ENCODE results near the gene PPP1R7. TPM values are rescaled to one million over a fixed set of nuclear protein-coding genes. Genes with fewer than 3 reads are reported as not detected.

Gene PPP1R7
- polyA plus RNA-seq, 1 experiment: 99.0 TPM

DNA sequence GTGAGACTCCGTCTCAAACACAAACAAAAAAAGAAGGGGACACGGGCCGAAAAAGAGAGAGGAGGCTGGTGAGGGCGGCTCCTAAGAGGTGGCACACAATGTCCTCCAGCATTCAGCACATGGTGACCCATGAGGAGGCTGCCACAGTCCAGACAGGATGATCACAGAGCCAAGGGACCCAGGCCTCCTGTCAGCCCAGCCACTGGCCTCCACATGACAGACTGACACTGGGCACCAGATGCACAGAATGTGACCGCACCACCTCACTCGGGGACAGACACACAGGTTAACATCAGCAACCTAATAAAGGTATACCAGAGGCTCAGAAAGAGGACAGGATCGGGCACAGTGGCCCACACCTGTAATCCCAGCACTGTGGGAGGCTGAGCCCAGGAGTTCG, 22.0 kb upstream of the PPP1R7 start:
- POLR2A ChIA-PET: no interaction called here
- CTCF ChIA-PET: no interaction called here
- Histone ChIP-seq H3K9me3 (ENCODE audit: control insufficient read depth, insufficient read depth, low read length) (no peaks in the 10 kb centered on the region; the same call in 1 of the 2 replicates), H3K4me3 (ENCODE audit: low read depth, low read length) (no peak overlapping the region), H3K27me3 (ENCODE audit: control insufficient read depth, insufficient read depth, low read length) (no peaks in the 10 kb centered on the region), H3K27ac (ENCODE audit: low read depth, low read length) (no peak overlapping the region)
- DNase-seq (ENCODE audit: low read depth, low spot score): no peak
- TF ChIP-seq CTCF (IDR thresholded peaks at IDR 0.05; ENCODE audit: low read depth, low read length): no peak

DNA sequence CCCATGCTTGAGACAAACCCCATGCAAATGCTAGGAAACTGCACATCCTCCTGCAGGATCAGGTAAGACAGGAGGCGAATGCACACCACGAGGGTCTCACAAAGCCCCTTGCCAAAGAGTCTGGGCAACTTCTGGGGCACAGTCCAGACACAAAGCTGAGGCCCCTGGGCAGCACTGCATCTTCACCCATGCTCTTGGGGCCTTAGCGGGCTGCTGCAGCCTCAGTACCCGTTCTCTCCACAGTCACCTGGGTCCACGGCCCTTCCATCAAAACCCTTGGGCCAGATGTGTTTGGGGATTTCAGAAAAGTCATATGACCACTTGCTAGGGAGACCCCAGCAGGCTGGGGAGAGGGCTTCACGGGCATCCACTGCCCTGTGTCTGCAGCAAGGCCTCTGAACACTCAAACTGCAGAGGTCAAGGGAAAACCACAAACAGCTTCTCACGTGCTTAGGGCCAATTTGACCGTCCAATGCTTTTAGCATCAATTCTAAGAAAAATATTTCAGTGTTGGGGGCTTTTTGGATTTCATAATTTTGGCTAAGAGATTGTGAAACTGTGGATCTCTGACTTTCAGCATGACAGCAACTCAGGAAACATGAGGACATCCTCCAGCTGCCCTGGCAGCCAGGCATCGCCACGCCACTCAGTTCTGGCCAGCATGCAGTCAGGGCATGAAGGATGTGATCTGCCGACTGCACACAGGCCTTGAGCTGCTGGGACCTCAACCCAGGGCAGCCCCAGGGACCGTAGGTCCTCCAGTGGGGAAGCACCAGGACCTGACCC, 21.0 kb upstream of the PPP1R7 start:
- Histone ChIP-seq H3K27me3 (ENCODE audit: control insufficient read depth, insufficient read depth, low read length) (no peaks in the 10 kb centered on the region), H3K4me3 (ENCODE audit: low read depth, low read length) (no peak overlapping the region), H3K9me3 (ENCODE audit: control insufficient read depth, insufficient read depth, low read length) (no peaks in the 10 kb centered on the region; the same call in 1 of the 2 replicates), H3K27ac (ENCODE audit: low read depth, low read length) (no peak overlapping the region)
- DNase-seq (ENCODE audit: low read depth, low spot score): no peak
- ChIA-PET CTCF (interaction anchor here (1.1 kb wide), 1 partner anchor 51 kb away, joined by 5 read pairs; no protein-coding TSS in a partner anchor), POLR2A (no interaction called here)
- TF ChIP-seq CTCF (IDR thresholded peaks at IDR 0.05; ENCODE audit: low read depth, low read length): no peak

DNA sequence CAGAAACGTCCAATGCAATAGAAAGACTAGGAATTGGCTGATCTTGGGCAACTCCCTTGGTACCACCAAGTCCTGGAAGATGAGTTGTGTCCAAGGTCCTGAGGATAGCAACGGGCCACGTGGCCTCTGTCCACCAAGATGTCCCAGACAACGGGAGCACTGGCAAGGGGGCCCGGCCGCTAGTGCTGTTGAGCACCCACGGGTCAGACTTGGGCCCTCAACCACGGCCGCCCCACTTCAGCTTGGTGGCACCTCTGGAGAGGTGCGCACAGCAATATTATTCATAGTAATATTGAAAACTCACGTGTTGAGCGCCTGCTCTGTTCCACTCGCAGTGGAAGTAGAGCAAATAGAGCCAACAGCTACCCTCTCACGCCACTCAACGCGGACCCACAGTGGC, 20.0 kb upstream of the PPP1R7 start:
- TF ChIP-seq CTCF (IDR thresholded peaks at IDR 0.05; ENCODE audit: low read depth, low read length): no peak
- Histone ChIP-seq H3K27me3 (ENCODE audit: control insufficient read depth, insufficient read depth, low read length) (no peaks in the 10 kb centered on the region), H3K4me3 (ENCODE audit: low read depth, low read length) (no peak overlapping the region), H3K9me3 (ENCODE audit: control insufficient read depth, insufficient read depth, low read length) (no peaks in the 10 kb centered on the region; the same call in 1 of the 2 replicates), H3K27ac (ENCODE audit: low read depth, low read length) (no peak overlapping the region)
- ChIA-PET POLR2A (no interaction called here), CTCF (interaction anchor here (1.1 kb wide), 1 partner anchor 52 kb away, joined by 5 read pairs; no protein-coding TSS in a partner anchor)
- DNase-seq (ENCODE audit: low read depth, low spot score): no peak

- no peak overlapping the region for H3K4me3 ChIP-seq (ENCODE audit: low read depth, low read length)
- ChIA-PET POLR2A (no interaction called here), CTCF (interaction anchor here (0.8 kb wide), 1 partner anchor 42 kb away, joined by 7 read pairs; no protein-coding TSS in a partner anchor)
- H3K9me3 ChIP-seq (ENCODE audit: control insufficient read depth, insufficient read depth, low read length): no peaks in the 10 kb centered on the region
- no peak overlapping the region for H3K27ac ChIP-seq (ENCODE audit: low read depth, low read length)
- H3K27me3 ChIP-seq (ENCODE audit: control insufficient read depth, insufficient read depth, low read length): no peaks in the 10 kb centered on the region
- no peak for TF ChIP-seq CTCF (IDR thresholded peaks at IDR 0.05; ENCODE audit: low read depth, low read length)
- no peak for DNase-seq (ENCODE audit: low read depth, low spot score)
Observed at GRCh38 chr2:241131531-241131930, 18.7 kb upstream of the PPP1R7 start.
